ENCODE measurements around the gene NCF4.

NCF4 gene

GRCh38 chr22:36894266-36894665, 33.5 kb downstream of the NCF4 start:
- DNase-seq (ENCODE audit: low read depth) = no peak

- no peak for DNase-seq (ENCODE audit: low read depth)
These were observed 36.8 kb downstream of the NCF4 start for GRCh38 chr22:36897611-36898010.

- no peak for DNase-seq (ENCODE audit: low read depth)
These were observed 37.9 kb downstream of the NCF4 start for GRCh38 chr22:36898690-36899089.

GRCh38 chr22:36899498-36899897, 38.7 kb downstream of the NCF4 start:
- no peak for DNase-seq (ENCODE audit: low read depth)

GRCh38 chr22:36900225-36900624, 39.4 kb downstream of the NCF4 start:
- no peak for DNase-seq (ENCODE audit: low read depth)

- no peak for DNase-seq (ENCODE audit: low read depth)
These were observed 40.1 kb downstream of the NCF4 start for GRCh38 chr22:36900880-36901279.

- DNase-seq (ENCODE audit: low read depth) = no peak
These were observed 40.8 kb downstream of the NCF4 start for GRCh38 chr22:36901411-36902142.

GRCh38 chr22:36902143-36902926, 41.5 kb downstream of the NCF4 start:
- no peak for DNase-seq (ENCODE audit: low read depth)

GRCh38 chr22:36904260-36904880, 43.6 kb downstream of the NCF4 start:
- DNase-seq (ENCODE audit: low read depth) = no peak

GRCh38 chr22:36907253-36908195, 46.7 kb downstream of the NCF4 start:
- no peak for DNase-seq (ENCODE audit: low read depth)

- DNase-seq (ENCODE audit: low read depth) = no peak
These were observed 49.7 kb downstream of the NCF4 start for GRCh38 chr22:36910461-36910860.

GRCh38 chr22:36911887-36912661, 51.3 kb downstream of the NCF4 start:
- no peak for DNase-seq (ENCODE audit: low read depth)

GRCh38 chr22:36912694-36913426, 52.1 kb downstream of the NCF4 start:
- no peak for DNase-seq (ENCODE audit: low read depth)

GRCh38 chr22:36913427-36914389, 52.9 kb downstream of the NCF4 start, which contains the start of gene CSF2RB:
Gene CSF2RB, plus strand, starts transcription at chr22:36913628. Its CDS starts 8,580 bp downstream, at chr22:36922208.
- DNase-seq (ENCODE audit: low read depth) = no peak

- DNase-seq (ENCODE audit: low read depth) = no peak
These were observed 53.6 kb downstream of the NCF4 start for GRCh38 chr22:36914390-36914752.

- no peak for DNase-seq (ENCODE audit: low read depth)
These were observed 55.2 kb downstream of the NCF4 start for GRCh38 chr22:36916034-36916433.

- DNase-seq (ENCODE audit: low read depth) = no peak
These were observed 57.9 kb downstream of the NCF4 start for GRCh38 chr22:36918586-36919284.

- DNase-seq (ENCODE audit: low read depth) = no peak
These were observed 60.7 kb downstream of the NCF4 start for GRCh38 chr22:36921309-36922104.
